ENCODE results near the gene PTPN14. TPM values are rescaled to one million over a fixed set of nuclear protein-coding genes. Genes with fewer than 3 reads are reported as not detected.

PTPN14 gene
- total RNA-seq, 4 donors from 2014 or later, result 4.5 to 9.7 (median 7.1) TPM

DNA sequence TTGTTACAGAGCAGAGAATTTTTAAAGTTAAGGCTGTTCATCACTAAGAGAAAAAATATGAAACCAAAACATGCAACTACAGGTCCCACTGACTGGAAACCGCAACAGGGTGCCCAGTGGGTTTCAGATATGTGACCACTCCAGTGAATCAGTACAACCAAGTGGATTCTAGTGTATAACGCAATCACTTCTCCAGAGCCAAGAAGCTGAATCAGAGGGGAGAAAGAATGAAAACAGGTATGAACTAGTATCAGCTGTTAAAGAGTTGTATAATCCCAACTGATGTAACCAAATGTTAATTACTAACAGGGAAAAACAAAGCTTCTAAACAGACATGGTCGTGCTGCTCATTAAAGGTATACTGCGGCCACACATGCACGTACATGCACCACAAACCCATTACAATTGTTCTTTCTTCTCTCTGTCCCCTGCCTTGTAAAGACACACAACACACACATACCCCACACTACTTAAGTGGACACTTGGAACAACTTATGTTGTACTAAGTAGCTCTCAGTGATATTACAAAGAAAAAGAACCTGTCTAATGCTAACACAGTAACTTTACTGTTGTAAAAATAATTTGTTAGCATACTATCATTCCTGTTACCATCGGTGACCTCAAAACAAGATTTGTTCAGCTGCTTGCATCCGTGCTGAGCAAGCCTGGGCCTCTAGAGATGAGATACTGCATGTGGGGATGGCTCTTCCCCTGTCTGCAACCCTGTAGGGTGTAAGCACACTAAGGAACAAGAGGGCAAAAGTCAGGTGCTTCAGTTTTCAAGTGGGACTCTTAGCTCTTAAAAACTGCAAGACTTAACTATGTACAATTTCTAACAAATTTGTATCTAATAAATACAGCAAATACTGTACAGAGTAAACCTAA, 74.2 kb downstream of the PTPN14 start:
- intact Hi-C loops (cut with DNase I; ENCODE audit: low total_unique reads) (no loop called here), in situ Hi-C loops (cut with MboI; ENCODE audit: low pct_ligation_motif_present in 1 of 4, low pct_unique_long_range_greater_than_20kb in 1 of 4, low sequenced_read_pairs in 3 of 4) (no loop called here)
- Histone ChIP-seq H3K4me3 (no peak overlapping the region), H3K27ac (peak overlapping the region in 1 of 4 donors; percentile 3), H3K27me3 (no peaks in the 10 kb centered on the region), H3K9me3 (no peaks in the 10 kb centered on the region), H3K4me1 (peaks cover 0 to 3% (median 0%) of the 10 kb centered on the region in 4 donors), H3K36me3 (no peaks in the 10 kb centered on the region)
- DNase-seq, result no peak
- no peak for TF ChIP-seq POLR2AphosphoS5 (IDR thresholded peaks at IDR 0.05)
- TF ChIP-seq EP300 (IDR thresholded peaks at IDR 0.05; ENCODE audit: low read depth), result no peak
- TF ChIP-seq POLR2A (IDR thresholded peaks at IDR 0.05), result no peak
- TF ChIP-seq, protein P1, sequence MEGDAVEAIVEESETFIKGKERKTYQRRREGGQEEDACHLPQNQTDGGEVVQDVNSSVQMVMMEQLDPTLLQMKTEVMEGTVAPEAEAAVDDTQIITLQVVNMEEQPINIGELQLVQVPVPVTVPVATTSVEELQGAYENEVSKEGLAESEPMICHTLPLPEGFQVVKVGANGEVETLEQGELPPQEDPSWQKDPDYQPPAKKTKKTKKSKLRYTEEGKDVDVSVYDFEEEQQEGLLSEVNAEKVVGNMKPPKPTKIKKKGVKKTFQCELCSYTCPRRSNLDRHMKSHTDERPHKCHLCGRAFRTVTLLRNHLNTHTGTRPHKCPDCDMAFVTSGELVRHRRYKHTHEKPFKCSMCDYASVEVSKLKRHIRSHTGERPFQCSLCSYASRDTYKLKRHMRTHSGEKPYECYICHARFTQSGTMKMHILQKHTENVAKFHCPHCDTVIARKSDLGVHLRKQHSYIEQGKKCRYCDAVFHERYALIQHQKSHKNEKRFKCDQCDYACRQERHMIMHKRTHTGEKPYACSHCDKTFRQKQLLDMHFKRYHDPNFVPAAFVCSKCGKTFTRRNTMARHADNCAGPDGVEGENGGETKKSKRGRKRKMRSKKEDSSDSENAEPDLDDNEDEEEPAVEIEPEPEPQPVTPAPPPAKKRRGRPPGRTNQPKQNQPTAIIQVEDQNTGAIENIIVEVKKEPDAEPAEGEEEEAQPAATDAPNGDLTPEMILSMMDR (IDR thresholded peaks at IDR 0.05), result no peak
- WGBS, 2 donors (ENCODE audit: low coverage in 1 of 2), result 62 to 74% methylated on average over 6 to 7 of the region's 7 CpGs

DNA sequence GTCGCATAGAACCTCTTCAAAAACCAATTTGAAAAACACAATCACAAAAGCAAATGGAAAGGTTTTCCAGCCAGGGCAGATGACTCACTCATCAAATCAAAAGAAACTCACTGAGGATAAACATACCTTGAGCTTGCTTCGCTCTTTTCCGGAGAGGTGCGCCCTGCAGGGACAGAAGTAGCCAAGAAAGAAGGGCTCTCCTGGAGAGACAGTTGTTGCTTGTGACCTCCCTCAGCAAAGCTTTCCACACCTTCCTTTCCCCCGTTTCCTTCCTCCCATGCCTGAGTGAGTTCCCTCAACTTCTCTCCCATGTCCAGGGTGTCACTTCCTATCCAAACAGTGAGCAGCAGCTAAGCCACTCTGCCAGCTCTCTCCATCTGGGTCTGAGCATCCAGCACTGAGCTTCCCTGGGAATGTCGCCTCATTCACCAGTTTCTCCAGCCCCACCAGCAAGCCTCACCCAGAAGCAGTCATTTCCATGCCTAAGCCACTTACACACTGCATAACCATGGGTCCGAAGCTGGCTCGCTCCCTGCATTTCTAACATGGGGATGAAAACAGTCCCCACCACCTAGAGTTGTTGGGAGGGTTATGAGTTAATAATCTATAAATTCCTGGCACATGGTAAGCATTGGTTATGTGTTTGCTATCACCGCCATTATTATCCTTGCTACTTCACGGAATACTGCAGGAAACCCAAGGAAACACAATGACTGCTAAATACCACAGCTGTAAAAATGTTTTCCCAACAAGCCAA, 75.0 kb downstream of the PTPN14 start:
- no peak overlapping the region for H3K27ac ChIP-seq
- peaks cover 0 to 3% (median 0%) of the 10 kb centered on the region in 4 donors for H3K4me1 ChIP-seq
- no peak overlapping the region for H3K4me3 ChIP-seq
- 89% methylated on average over 10 of the region's 10 CpGs; no CpG with 5 or more reads in 1 of the 2 donors for WGBS, 2 donors (ENCODE audit: low coverage in 1 of 2)
- in situ Hi-C loops (cut with MboI; ENCODE audit: low pct_ligation_motif_present in 1 of 4, low pct_unique_long_range_greater_than_20kb in 1 of 4, low sequenced_read_pairs in 3 of 4), result no loop called here
- H3K36me3 ChIP-seq, result no peaks in the 10 kb centered on the region
- no peak for DNase-seq
- H3K27me3 ChIP-seq, result no peaks in the 10 kb centered on the region
- intact Hi-C loops (cut with DNase I; ENCODE audit: low total_unique reads), result no loop called here
- H3K9me3 ChIP-seq, result no peaks in the 10 kb centered on the region
- TF ChIP-seq EP300 (IDR thresholded peaks at IDR 0.05; ENCODE audit: low read depth) (no peak), POLR2A (IDR thresholded peaks at IDR 0.05) (no peak)

DNA sequence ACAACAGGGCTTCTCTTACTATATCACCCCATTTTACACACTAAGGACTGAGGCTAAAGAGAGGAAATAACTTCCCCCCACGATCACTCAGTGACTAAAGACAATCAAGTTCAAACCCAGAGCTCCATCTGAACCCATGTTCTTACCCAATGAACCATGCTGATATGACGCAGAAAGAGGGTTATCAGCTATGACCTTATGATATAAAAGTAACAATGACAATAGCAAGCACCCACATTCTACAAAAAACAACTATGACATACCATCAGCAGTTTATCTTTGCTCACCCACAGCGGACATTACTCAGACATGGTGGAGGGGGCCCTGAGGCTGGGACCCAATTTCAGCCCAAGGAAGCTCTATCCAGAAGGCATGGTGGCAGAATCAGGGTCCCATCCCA, 75.7 kb downstream of the PTPN14 start:
- Histone ChIP-seq H3K27ac (no peak overlapping the region), H3K4me1 (peaks cover 0 to 3% (median 0%) of the 10 kb centered on the region in 4 donors), H3K4me3 (no peak overlapping the region), H3K27me3 (no peaks in the 10 kb centered on the region), H3K36me3 (no peaks in the 10 kb centered on the region), H3K9me3 (no peaks in the 10 kb centered on the region)
- in situ Hi-C loops (cut with MboI; ENCODE audit: low pct_ligation_motif_present in 1 of 4, low pct_unique_long_range_greater_than_20kb in 1 of 4, low sequenced_read_pairs in 3 of 4) (no loop called here), intact Hi-C loops (cut with DNase I; ENCODE audit: low total_unique reads) (no loop called here)
- 91 to 100% methylated on average over 1 to 3 of the region's 3 CpGs for WGBS, 2 donors (ENCODE audit: low coverage in 1 of 2)
- TF ChIP-seq POLR2AphosphoS5 (IDR thresholded peaks at IDR 0.05), result no peak
- TF ChIP-seq EP300 (IDR thresholded peaks at IDR 0.05; ENCODE audit: low read depth), result no peak
- TF ChIP-seq, protein P1 (IDR thresholded peaks at IDR 0.05), result no peak
- no peak for TF ChIP-seq POLR2A (IDR thresholded peaks at IDR 0.05)
- no peak for DNase-seq

DNA sequence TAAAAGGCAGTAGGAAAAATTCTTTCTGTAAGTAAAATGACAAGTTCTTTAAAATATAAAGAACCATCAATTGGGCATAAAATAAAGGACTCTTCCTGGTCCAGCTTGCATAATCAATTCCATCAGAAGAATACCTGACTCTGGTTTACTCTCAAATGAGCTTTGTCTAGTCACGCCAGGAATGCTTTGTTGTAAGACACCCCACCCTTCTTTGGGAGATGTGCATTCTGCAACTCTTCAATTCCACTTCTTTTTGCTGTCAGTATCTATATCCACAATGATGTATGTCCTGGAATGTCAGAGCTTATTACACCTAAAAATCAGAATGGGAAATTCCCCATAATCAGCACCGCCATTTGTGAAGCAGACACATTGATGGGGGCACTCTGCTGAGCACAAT, 76.1 kb downstream of the PTPN14 start:
- Histone ChIP-seq H3K27me3 (no peaks in the 10 kb centered on the region), H3K9me3 (no peaks in the 10 kb centered on the region), H3K27ac (no peak overlapping the region), H3K4me3 (no peak overlapping the region), H3K4me1 (peaks cover 0 to 3% (median 0%) of the 10 kb centered on the region in 4 donors), H3K36me3 (no peaks in the 10 kb centered on the region)
- intact Hi-C loops (cut with DNase I; ENCODE audit: low total_unique reads) (no loop called here), in situ Hi-C loops (cut with MboI; ENCODE audit: low pct_ligation_motif_present in 1 of 4, low pct_unique_long_range_greater_than_20kb in 1 of 4, low sequenced_read_pairs in 3 of 4) (no loop called here)
- no peak for DNase-seq
- 65 to 93% methylated on average over 2 of the region's 2 CpGs for WGBS, 2 donors (ENCODE audit: low coverage in 1 of 2)
- TF ChIP-seq POLR2A (IDR thresholded peaks at IDR 0.05), result no peak
- TF ChIP-seq, protein P1 (IDR thresholded peaks at IDR 0.05), result no peak
- TF ChIP-seq POLR2AphosphoS5 (IDR thresholded peaks at IDR 0.05), result no peak
- no peak for TF ChIP-seq EP300 (IDR thresholded peaks at IDR 0.05; ENCODE audit: low read depth)

Data from transverse colon (tissue), 4 donors.